SW480 (cell line): ENCODE data around the gene KRTAP10-7.
A peak's percentile ranks its signal among the peaks of the same experiment; 100 is the strongest.
"Not testable (repeated sequence)": the region's sequence is repeated elsewhere in the genome, so short reads cannot be mapped to it uniquely, and the experiment has no call there.

Source experiments
- DNase-seq: peaks from one replicate; pipeline ENCODE4 v3.0.0-alpha.2; 2016; ENCODE audit warnings: low spot score

KRTAP10-7 gene

GRCh38 chr21:44600118-44600978 lies at the start of gene KRTAP10-7:
TSS of gene KRTAP10-7 (plus strand) at chr21:44600597. CDS start at chr21:44600622, 25 bp downstream.
- DNase-seq: not testable (repeated sequence)

GRCh38 chr21:44550807-44551206 lies 49.6 kb upstream of the KRTAP10-7 start:
- no peak for DNase-seq

- DNase-seq: no peak
Measured at GRCh38 chr21:44551340-44551961, 48.9 kb upstream of the KRTAP10-7 start, which contains the start of gene KRTAP10-2. TSS of gene KRTAP10-2 (minus strand) at chr21:44551505. CDS start at chr21:44551458, 47 bp downstream.

- no peak for DNase-seq
Measured at GRCh38 chr21:44552136-44552535, 48.3 kb upstream of the KRTAP10-7 start.

- no peak for DNase-seq
Measured at GRCh38 chr21:44552681-44553080, 47.7 kb upstream of the KRTAP10-7 start.

- DNase-seq: no peak
Measured at GRCh38 chr21:44555200-44555875, 45.1 kb upstream of the KRTAP10-7 start.

- DNase-seq: peak; percentile 87
Measured at GRCh38 chr21:44556879-44557278, 43.5 kb upstream of the KRTAP10-7 start.

- no peak for DNase-seq
Measured at GRCh38 chr21:44557491-44558328, 42.7 kb upstream of the KRTAP10-7 start.

GRCh38 chr21:44558329-44558675 lies 42.1 kb upstream of the KRTAP10-7 start:
- not testable (repeated sequence) for DNase-seq

GRCh38 chr21:44558695-44559094 lies 41.7 kb upstream of the KRTAP10-7 start, which contains the start of gene KRTAP10-3:
TSS of gene KRTAP10-3 (minus strand) at chr21:44558795. CDS start at chr21:44558715, 80 bp downstream.
- DNase-seq: no peak

GRCh38 chr21:44564099-44564498 lies 36.3 kb upstream of the KRTAP10-7 start:
- no peak for DNase-seq

- no peak for DNase-seq
Measured at GRCh38 chr21:44564886-44565598, 35.4 kb upstream of the KRTAP10-7 start.

- DNase-seq: no peak
Measured at GRCh38 chr21:44566403-44566802, 34.0 kb upstream of the KRTAP10-7 start.

- DNase-seq: no peak
Measured at GRCh38 chr21:44567481-44568171, 32.8 kb upstream of the KRTAP10-7 start.

GRCh38 chr21:44568261-44568660 lies 32.1 kb upstream of the KRTAP10-7 start:
- DNase-seq: no peak

GRCh38 chr21:44568667-44569556 lies 31.5 kb upstream of the KRTAP10-7 start:
- DNase-seq: no peak

- DNase-seq: no peak
Measured at GRCh38 chr21:44569861-44570517, 30.4 kb upstream of the KRTAP10-7 start.

- no peak for DNase-seq
Measured at GRCh38 chr21:44571296-44571695, 29.1 kb upstream of the KRTAP10-7 start.
